Lower leg skin (tissue), 4 donors: ENCODE data around the gene MYRF. TPM values are rescaled to one million over a fixed set of nuclear protein-coding genes. Genes with fewer than 3 reads are reported as not detected.

ENCODE experiments used
- DNase-seq, 2 donors: peaks; one replicate each; pipeline ENCODE4 v3.0.0-alpha.2; 2019; ENCODE audit warnings: low spot score in 2 of 2
- H3K4me3 ChIP-seq: fragments of 200-600 bp; sonication (generic); 2 replicates; pipeline ENCODE4 v1.5.1; 2017; ENCODE audit warnings: mild to moderate bottlenecking, low read depth; ENCODE audit not compliant: poor library complexity, severe bottlenecking
- CTCF ChIP-seq, 3 donors: fragments of 450-650 bp; IDR thresholded peaks; one replicate each; pipeline ENCODE4 v1.5.1; 2016; ENCODE audit warnings: antibody characterized with exemption in 3 of 3, mild to moderate bottlenecking in 3 of 3, moderate library complexity in 2 of 3
- POLR2A ChIP-seq, 2 donors: fragments of 450-650 bp; IDR thresholded peaks; one replicate each; pipeline ENCODE4 v1.6.1; 2016 to 2017; ENCODE audit warnings: antibody characterized with exemption in 2 of 2, mild to moderate bottlenecking in 1 of 2, moderate library complexity in 1 of 2
- WGBS, 2 donors: methylation state at CpG; one replicate each; pipeline ENCODE4 v1.1.5; 2018; 5-methylcytosine and 5-hydroxymethylcytosine counted together
- intact Hi-C: fragments of 100-400 bp; cut with DNase I; formaldehyde crosslinking; loops from one replicate; pipeline ENCODE4 v1.15.0; 2023; ENCODE audit warnings: low total_unique reads
- total RNA-seq, 4 donors: library from RNA; depleted of rRNA; stranded (reverse); fragments of >200 nt; gene quantifications; one replicate each; pipeline ENCODE4 v1.1.0, GENCODE V29; 2016

The MYRF gene
- total RNA-seq, 4 donors from 2014 or later: 0.23 to 2.6 (median 1.4) TPM; not detected in 1

- WGBS, 2 donors: 90 to 98% methylated on average over 20 to 37 of the region's 42 CpGs
- no peak for TF ChIP-seq POLR2A (IDR thresholded peaks at IDR 0.05)
- no peak for TF ChIP-seq CTCF (IDR thresholded peaks at IDR 0.05)
- no peak overlapping the region for H3K4me3 ChIP-seq
- no peak for DNase-seq
- intact Hi-C loops: no loop called here
Measured at GRCh38 chr11:61743486-61744095, 8.8 kb upstream of the MYRF start.

- WGBS, 2 donors: 88 to 92% methylated on average over 18 to 20 of the region's 20 CpGs
- H3K4me3 ChIP-seq: no peak overlapping the region
- intact Hi-C loops: no loop called here
- DNase-seq: no peak
- TF ChIP-seq POLR2A (IDR thresholded peaks at IDR 0.05): no peak
Measured at GRCh38 chr11:61744181-61744580, 8.3 kb upstream of the MYRF start.

- no peak overlapping the region for H3K4me3 ChIP-seq
- intact Hi-C loops: no loop called here
- WGBS, 2 donors: 88 to 100% methylated on average over 5 to 10 of the region's 10 CpGs
- no peak for DNase-seq
- TF ChIP-seq CTCF (IDR thresholded peaks at IDR 0.05): no peak
Measured at GRCh38 chr11:61744609-61745156, 7.8 kb upstream of the MYRF start.

- WGBS, 2 donors: 61 to 73% methylated on average over 14 of the region's 15 CpGs
- intact Hi-C loops: no loop called here
- no peak for DNase-seq
- no peak for TF ChIP-seq POLR2A (IDR thresholded peaks at IDR 0.05)
- no peak for TF ChIP-seq CTCF (IDR thresholded peaks at IDR 0.05)
- no peak overlapping the region for H3K4me3 ChIP-seq
Measured at GRCh38 chr11:61745781-61746441, 6.5 kb upstream of the MYRF start.

GRCh38 chr11:61746442-61747191 is 5.8 kb upstream of the MYRF start:
- intact Hi-C loops: no loop called here
- WGBS, 2 donors: 77 to 82% methylated on average over 19 of the region's 19 CpGs
- no peak overlapping the region for H3K4me3 ChIP-seq
- DNase-seq: no peak
- TF ChIP-seq POLR2A (IDR thresholded peaks at IDR 0.05) (no peak), CTCF (IDR thresholded peaks at IDR 0.05) (no peak)
